Measurements from ENCODE around the gene MSANTD2.

Gene MSANTD2

DNA sequence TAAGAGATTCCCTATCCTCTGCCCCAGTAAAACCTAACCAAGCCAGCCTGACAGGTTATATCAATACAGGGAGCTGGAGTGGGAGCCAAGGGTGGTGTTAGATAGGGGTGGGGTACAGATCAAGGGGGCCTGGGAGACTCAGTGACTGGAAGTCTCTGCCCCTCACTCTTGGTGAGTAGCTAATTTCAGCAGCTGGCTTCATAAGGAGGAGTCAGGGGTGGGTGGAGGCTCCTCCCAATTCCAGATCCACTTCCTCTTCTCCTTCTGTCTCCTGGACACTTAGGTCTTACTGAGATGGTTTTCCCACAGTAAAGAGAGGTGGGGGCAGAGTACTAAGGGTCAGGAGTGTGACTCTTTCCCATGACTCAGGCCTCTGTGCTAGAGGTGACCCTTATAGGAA, 47.0 kb downstream of the MSANTD2 start:
- no peak for DNase-seq (ENCODE audit: low spot score)

DNA sequence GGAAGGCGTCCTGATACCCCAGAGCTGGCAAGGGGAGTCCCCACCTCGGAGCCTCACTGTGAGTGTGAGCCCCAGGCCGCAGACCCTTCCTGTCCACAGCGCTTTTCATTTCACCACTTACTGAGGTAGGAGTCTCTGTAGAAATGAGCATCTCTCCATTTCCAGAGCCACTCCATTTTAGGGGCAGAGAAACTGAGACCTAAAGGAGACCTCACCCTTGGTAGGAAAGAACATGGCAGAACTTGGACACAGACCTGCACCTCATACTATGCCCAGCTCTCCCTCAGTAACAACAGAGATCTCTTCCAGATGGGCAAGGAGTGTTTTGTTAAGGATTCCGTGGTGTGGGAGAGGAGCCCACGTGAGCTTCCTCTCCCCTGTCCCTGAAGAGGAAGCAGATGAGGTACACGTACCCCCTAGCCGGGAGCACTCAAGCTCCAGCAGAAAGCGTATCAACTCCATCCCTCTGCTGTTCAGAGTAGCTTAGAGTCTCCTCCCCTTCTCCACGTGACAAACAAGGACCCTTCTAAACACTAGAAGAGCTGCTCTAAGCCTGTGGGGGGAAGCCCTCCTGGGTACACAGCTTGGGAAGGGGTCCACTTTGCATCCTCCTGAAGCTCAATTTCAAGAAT, 47.6 kb downstream of the MSANTD2 start:
- DNase-seq (ENCODE audit: low spot score), result no peak

DNA sequence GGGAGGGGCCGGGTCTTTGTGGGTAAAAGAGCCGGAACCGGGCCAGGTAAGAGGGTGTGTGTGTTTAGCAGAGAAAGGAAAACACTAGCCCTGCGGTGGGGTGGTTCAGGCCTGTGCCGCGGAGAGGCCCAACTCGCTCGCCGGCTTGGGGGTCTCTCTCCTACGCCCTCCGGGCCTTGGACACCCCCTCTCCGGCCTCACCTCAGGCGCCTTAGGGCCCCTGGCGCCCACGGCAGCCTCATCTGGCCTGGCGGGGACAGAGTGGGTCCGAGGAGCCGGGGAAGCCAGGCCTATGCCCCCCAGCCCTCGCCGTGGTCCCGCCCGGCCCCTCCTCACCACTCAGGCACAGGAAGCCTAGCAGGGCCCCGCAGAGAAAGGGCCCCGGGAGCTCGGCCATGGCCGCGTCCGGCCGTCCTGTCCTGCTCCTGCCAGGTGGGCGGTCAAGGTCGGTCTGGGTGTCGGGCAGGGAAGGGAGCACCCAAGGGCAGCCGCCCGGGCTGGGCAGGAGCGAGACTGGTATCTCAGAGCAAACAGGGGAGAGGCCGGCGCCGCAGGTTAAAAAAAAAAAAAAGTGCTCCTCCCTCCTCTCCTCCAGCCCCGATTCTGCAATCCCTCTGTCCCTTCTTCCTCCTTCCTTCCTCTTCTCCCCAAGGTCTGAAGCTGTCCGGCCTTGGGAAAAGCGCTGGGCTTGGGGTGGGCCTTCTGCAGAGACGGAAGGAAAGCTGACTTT, 48.3 kb downstream of the MSANTD2 start, which contains the start of gene VSIG2:
Gene VSIG2, minus strand, starts transcription at position 515 of the 730 bp plus-strand sequence. Its CDS starts 118 bp downstream, at position 397.
- DNase-seq (ENCODE audit: low spot score), result no peak

DNA sequence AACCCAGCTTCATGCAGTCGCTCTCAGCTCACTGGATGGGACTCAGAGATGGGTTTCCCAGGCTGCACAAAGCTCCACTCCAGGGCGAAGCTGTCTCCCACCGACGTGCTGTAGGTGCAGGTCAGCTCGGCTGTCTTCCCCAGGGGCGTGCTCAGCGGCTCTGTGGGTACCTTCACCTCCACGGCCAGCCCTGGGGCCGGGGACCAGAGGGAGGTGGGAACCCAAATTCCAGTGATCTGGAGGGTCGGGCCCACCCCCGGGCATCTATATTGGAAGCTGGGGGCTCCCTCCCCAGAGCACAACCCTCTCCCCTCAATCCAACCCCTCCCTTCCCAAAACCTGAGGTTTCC, 48.8 kb downstream of the MSANTD2 start:
- DNase-seq (ENCODE audit: low spot score), result no peak

DNA sequence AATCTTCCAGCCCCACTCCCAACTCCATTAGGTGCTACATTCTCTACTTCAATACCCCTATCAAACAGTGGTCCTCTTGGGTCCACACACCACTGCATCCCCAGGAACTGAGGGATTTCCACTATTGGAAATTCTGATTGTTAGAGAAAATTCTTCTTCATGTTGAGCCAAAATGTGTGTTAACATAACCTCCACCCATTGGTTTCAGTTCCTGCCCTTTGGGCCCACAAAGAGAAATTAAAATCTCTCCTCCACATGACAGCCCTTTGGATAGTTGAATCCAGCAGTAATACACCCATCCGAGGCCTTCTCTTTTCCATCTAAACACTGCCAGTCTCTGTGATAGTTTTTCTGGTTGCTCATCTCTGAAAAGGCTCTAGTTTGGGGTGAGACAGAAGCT, 50.3 kb downstream of the MSANTD2 start:
- DNase-seq (ENCODE audit: low spot score), result no peak

DNA sequence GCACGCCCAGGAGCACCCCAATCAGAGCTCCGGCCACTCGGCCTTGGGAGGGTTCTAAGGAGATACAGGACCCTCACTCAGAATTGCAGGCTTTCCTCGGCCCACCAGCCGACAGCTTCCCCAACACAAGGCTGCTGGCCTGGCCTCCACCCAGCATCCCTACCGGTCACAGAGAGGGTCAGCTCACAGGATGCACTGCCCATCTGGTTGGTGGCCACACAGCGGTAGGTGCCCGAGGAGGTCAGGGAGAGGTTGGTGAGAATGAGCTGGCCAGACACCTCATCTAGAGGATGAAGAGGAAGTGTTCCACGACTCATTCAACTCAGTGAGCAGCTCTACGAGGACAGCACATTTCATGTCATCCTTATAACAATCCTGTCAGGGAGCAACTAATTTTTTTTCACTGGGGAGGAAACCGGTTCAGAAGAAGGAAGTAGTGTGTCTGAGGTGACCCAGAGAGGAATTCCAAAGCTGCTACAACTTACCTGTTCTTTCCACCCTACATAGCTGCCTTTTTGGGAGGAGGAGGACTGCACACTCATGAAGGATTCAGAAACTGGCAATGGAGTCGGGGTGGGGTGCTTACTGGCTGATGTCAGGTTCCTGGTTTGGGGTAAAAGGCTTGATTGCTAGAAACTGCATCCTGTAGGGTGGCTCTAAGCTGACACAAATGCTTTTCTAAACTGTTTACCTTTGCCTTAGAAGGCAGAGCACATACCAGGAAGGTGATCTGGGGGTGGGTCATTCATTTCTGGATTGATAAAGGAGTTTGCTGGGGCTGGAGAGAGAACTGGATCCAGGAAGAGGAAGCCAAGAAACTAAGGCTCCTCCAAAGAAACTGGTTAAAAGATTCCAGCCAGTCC, 51.5 kb downstream of the MSANTD2 start:
- no peak for DNase-seq (ENCODE audit: low spot score)

DNA sequence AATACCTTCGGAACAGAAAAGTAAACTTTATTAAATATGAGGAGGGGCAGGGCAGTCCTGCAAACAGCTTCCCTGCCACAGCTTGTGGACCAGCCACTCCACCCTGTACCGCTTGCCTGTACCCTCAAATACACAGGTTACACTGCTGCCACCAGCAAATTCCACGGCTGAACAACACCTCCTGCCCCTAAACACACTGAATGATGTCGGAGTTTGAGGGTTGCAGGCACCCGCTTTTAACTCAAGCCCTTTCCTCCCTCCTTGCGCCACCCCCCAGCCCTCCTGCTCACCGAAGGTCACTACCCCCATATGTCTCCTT, 52.1 kb downstream of the MSANTD2 start:
- no peak for DNase-seq (ENCODE audit: low spot score)

DNA sequence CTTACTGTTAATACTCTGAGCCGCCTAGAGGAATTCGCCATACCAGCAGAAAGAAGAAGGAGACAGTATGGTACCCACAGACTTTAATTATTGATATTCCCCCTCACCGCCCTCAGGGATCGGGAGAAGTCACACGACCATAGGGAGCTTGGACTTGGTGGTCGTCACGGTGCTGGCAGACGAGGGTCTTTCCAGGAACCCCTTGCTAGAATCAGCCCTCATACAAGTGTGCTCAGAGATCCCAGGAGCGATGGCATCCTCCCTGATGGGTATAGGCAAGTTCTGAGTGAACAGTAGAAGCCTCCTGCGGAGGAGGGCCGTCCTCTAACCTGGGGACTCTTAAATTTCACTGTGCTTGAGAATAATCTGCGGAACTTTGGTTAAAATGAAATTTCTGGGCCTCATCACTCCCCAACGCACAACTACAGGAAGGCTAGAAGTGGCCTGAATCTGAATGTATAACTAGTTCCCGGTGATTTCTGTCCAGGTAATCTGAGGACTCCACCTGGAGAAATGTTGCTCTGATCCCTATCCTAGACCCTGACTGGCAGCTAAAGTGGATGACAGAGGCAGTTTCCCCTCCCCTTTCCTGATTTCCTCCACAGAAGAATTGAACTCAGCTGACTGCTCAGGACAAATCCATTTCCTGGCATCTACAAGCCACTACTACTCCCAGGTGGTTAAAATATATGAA, 52.7 kb downstream of the MSANTD2 start:
- no peak for DNase-seq (ENCODE audit: low spot score)

DNA sequence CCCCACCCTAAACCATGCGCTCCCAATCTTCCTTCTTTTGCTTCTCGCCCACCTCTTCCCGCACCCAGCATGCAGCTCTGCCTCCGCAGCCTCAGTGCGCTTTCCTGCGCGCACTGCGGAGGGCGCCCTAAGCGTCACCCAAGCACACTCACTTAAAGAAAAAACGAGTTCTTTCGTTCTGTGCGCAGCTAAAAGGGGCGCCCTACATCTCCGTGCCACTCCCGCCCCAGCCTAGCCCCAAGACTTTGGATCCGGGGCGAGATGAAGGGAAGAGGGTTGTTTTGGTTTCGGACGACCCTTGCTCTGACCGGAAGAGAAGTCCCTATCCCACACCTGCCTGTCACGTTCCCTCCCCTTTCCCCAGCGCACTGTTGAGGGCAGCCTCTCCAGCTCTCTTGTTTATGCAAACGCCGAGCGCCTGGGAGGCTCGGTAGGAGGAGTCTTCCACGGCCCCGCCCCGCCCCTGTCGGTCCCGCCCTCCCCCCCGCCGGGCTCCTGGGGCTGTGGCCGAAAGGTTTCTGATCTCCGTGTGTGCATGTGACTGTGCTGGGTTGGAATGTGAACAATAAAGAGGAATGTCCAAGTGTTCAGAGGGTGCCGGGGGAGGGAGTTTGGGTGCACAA, 53.5 kb downstream of the MSANTD2 start:
- peak; percentile 96 for DNase-seq (ENCODE audit: low spot score)

DNA sequence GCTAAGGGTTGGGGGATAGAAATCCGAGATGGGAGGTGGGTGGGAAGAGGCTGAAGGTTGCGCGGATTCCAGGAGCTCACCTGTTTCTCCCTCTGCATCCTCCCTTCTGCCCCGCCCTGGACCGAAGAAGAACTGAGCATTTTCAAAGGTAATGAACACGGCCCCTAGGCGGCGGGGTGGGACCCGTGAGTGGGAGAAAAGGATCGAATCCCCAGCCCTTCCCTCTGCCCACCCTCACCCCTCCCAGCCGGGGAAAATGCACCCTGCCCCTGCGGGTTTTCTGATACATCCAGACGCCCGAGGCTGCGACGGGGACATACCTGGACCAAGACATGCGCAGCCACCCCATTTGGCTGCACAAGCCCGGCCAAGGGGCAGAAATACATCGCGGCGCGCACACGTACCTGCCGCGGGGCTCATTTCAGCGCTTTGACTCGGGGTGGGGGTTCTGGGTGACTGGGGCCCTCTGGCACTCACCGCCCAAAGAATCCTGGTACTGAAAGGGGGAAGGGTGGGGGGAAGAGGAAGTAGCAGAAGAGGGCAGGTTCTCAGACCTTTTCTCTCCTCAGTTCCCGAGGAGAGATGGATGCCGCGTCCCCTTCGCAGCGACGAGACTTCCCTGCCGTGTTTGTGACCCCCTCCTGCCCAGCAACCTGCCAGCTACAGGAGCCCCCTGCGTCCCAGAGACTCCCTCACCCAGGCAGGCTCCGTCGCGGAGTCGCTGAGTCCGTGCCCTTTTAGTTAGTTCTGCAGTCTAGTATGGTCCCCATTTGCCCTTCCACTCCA, 54.2 kb downstream of the MSANTD2 start:
- peak; percentile 81 for DNase-seq (ENCODE audit: low spot score)

DNA sequence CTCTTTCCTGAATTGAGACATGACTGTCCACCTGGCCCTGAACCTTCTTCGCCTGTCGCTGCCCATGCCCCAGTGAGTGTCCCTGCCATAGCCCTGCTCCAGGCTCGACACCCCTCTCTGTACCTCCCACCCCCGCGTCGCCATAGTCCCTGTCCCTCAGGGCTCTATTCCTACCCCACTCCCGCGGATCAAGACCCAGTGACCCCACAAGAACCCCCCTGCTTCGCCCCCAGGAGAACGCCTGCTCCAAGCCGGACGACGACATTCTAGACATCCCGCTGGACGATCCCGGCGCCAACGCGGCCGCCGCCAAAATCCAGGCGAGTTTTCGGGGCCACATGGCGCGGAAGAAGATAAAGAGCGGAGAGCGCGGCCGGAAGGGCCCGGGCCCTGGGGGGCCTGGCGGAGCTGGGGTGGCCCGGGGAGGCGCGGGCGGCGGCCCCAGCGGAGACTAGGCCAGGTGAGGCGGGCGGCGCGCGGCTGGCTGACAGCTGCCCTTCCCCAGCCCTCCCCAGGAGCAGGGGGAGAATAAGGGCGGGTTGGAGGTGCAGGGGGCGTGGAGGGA, 54.9 kb downstream of the MSANTD2 start:
- DNase-seq (ENCODE audit: low spot score), result no peak

DNA sequence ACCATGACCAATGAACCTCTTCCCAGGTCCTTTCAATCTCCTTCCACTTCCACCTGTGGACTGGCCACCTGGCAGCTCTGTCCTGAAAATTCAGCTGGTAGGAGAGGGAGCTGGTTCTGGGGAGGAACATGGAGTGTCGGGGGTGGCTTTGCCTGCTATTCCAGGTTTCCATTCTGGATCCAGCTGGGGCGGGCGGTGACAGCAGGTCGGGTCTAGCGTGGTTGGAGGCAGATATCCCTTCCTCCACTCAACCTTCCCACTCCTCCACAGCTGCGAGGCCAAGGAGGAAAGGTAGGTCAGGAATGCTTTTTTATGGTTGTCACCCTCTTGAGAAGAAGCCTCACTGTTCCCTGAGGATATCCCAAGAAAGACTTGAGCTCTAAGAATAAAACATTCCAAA, 57.2 kb downstream of the MSANTD2 start:
- no peak for DNase-seq (ENCODE audit: low spot score)

DNA sequence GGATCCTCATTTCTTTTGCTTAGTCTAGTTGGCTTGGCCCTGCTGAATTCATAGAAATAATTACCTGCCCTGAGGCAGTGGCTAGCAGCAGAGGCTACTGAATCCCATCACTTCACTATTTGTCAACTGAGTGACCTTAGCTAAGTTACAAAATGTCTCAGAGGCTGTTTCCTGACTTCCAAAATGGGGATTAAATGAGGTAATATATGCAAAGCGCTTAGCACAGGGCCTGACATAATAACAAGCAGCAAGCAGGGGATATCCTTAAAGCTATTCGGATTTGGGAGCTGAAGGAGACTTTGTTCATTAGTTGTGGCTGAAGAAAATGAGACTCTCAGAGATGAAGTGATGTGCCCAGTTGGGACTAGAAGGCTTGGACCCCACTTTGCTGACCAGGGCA, 57.7 kb downstream of the MSANTD2 start:
- DNase-seq (ENCODE audit: low spot score), result no peak

DNA sequence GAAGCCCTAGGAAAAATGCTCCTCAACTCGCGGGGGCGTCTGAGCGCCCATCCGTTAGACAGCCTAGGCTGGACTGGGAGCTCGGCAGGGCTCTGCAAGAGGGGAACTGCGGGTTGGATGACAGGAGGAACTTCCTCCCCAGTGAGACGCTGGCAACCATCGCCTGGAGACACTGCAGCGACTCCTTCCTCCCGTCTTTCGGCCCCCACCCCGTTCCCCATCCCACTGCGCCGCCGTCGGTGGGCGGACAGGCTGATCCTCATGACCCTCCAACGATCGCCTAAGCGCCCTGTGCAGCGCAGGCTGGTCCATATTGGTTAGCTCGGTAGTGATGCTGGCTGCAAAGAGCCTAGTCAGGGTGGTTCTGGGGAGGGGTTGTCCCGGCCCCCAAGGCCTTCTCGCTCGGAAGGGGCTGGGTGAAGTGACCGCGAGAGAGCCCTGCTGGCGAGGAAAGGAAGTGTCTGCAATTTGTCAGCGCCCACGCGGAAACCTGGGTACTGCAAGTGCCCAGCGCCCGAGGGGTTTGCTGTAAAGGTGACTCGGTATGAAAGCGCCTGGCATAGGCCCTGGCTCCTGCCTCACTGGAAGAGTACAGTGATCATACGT, 59.8 kb downstream of the MSANTD2 start:
- DNase-seq (ENCODE audit: low spot score), result no peak

DNA sequence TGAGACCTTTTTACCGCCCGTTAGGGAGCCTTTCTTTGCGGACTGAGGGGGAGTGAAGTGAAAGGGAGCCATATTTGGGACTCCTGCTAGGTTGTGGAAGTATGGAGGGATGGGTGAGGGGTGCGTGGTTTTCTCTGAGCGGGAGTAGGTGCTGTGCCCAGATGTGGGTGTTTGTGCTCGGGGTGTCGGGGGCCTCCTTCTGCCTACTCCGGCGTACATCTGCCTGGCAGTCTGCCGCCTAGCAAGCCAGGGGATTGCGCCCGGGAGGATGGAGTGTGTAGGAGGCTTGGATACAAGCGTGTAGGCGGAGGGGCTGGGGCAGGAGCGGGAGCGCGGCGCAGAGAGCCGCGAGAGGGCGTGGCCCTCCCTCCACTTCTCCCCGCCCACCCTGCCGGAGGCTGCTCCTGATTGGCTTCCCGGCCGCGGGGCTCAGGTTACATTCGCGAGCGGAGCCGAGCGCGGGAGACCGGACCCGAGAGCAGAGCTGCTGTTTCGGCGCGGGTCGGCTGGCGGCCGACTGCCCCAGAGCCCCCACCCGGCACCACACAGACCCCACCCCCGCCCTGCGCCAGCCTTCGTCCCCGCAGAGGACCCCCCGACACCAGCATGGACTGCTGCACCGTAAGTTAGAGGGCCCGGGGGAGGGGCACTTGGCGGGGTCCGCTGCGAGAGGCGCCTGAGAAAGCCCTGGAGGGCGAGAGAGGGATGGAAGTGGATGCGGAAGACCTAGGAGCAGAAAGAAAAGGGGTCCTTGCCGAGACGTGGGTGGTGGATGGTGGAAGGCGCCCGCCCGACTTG, 60.5 kb downstream of the MSANTD2 start, which contains the start of gene NRGN:
Gene NRGN, plus strand, starts transcription at position 464 of the 798 bp plus-strand sequence. Its CDS starts 143 bp downstream, at position 607.
- peak; percentile 94 for DNase-seq (ENCODE audit: low spot score)

DNA sequence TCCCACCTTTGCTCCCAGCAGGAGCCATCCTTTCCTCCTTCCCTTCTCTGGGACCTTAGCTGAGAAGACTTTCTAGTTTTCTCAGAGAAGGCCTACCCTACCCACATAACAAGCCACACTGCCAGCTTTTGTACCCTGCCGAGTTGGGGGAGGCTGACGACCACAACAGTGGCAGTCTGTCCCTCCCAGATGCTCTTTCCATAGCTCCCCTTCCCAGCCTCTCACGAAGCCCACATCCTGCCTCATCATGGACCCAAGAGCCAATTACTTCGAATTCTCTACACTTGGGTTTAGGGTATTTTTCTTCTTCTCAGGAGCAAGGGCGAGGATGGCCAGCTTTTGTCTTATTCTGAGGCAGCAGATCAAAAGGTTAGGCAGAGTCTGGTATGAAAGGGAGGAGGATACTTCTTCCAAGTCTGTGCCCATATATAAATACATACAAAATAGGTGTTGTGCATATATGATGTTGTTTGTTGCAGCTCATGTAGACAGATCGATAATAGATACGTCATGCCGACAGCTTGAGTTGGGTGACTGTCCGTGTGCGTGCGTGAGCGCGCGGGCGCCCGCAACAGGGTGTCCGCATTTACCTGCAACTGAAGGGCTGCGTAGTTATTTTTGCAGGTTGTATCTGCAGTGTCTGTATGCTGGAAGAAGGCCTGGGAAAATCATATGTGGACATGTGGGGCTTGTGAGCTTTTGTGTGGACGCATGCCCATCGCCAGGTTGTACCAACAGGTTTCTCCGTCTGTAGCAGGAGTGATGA, 61.3 kb downstream of the MSANTD2 start:
- DNase-seq (ENCODE audit: low spot score), result no peak

DNA sequence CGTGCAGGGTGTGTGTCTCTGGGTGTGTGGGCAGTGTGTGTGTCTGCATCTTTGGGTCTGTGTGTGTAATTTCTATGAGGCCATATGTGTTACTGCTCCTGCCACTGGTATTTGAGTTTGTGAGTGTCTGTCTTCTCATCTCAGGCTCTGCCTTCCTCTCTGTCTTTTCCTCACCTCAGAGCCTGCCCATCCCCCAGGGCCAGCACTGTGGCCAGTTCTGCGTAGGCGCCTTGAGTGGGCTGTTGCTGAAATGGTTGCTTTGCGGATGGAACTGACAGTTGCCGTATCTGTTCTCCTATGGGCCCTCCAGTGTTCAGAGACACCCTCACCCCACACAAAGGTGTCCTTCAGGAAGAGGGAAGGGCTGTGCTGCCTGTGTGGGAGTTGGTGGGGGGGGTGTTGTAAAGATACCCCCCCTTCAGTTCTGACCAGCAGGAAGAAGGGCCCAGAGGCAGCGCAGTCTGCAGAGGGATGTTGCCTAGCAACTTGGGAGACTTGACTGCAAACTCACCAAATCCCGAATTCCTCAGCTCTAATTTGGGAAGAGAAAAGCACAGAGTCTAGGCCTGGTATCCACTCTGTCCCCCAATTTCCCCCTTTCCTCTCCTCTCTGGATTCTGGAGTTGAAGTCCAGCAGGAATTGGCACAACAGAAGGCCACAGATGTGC, 62.4 kb downstream of the MSANTD2 start:
- no peak for DNase-seq (ENCODE audit: low spot score)

DNA sequence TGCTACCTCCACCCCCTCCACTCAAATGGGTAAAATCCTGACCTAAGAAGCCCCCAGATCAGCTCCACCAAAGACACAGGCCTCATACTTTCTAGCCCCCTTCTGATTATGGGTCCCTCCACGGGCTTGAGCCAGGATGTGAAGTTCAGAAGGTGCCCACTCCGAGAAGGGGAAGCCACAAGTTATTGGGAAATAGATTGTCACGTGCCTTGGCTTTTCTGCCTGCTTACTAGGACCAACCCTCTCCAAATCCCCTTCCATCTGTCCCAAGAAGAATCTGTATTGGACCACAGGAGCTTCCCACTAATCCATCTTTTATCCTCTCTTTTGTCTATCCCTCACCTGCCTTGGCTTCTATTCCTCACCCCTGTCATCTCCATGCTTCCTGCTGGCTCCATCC, 63.5 kb downstream of the MSANTD2 start:
- no peak for DNase-seq (ENCODE audit: low spot score)

All from HuH-7.5 (cell line).